Mammary epithelial cell (primary cell): Measurements from ENCODE around the gene RBM39.

Experiments
- CTCF ChIP-seq, 2 donors: IDR thresholded peaks in 1 of 2; conservative IDR thresholded peaks in 1 of 2; 2 replicates each; pipeline ENCODE4 v1.5.1; 2011 to 2012; ENCODE audit warnings: inconsistent platforms in 2 of 2, low read length in 2 of 2, mild to moderate bottlenecking in 2 of 2, control low read depth in 1 of 2, low read depth in 1 of 2; ENCODE audit not compliant: insufficient read depth in 1 of 2; ENCODE audit errors: extremely low read depth in 1 of 2
- EZH2 ChIP-seq: IDR thresholded peaks from 2 replicates; pipeline ENCODE4 v1.6.1; 2012; ENCODE audit warnings: low read length, inconsistent platforms, borderline replicate concordance

GRCh38 chr20:35653893-35654292, 88.2 kb downstream of the RBM39 start:
- TF ChIP-seq CTCF (conservative IDR thresholded peaks at IDR 0.05 in 1 of 2, IDR thresholded peaks at IDR 0.05 in 1 of 2; ENCODE audit: extremely low read depth in 1 of 2, insufficient read depth in 1 of 2, low read depth in 1 of 2, low read length in 2 of 2) (no peak), EZH2 (no peak)
